ENCODE data around the gene APBA2. TPM values are rescaled to one million over a fixed set of nuclear protein-coding genes. Genes with fewer than 3 reads are reported as not detected.

Gene APBA2
- total RNA-seq, 2 donors from 2014 or later, result 9.1 to 9.8 TPM

DNA sequence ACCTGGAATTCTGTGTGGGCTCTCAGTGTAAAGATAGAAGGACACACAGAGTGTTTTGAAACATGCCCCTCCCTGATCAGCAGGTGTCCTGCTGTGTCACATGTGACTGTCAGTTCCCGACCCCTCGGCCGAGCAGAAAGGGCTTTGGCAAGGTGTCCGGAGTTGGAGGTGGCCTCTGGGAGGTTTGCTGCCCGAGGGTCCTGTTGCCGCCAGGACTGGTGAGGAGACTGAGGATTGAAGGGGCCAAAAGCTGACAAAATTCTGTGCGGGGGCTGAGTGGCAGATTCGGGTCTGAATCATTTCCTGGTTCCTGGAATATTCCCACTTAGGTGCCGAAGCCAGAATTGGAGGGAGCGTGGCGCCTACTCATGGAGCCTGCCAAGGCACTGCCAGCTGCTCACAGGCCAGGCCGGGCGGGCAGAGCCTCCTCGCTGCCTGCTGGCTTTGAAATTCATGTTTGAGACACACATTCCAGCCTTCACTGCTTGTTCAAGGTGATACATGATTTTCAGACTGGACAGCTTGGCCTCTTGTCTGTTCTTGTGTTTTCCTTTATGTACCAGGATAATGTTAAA is 83.8 kb downstream of the APBA2 start:
- Mint-ChIP-seq H3K9me3 (no peaks in the 10 kb centered on the region), H3K27ac (no peak overlapping the region), H3K4me3 (no peak overlapping the region), H3K4me1 (ENCODE audit: low read depth) (peaks cover 20% of the 10 kb centered on the region), H3K27me3 (ENCODE audit: low read depth) (no peaks in the 10 kb centered on the region), H3K36me3 (ENCODE audit: insufficient read depth in 2 of 2) (no peaks in the 10 kb centered on the region)
- DNase-seq (no peak), ATAC-seq (replicated peaks in 1 of 2) (no peak)

DNA sequence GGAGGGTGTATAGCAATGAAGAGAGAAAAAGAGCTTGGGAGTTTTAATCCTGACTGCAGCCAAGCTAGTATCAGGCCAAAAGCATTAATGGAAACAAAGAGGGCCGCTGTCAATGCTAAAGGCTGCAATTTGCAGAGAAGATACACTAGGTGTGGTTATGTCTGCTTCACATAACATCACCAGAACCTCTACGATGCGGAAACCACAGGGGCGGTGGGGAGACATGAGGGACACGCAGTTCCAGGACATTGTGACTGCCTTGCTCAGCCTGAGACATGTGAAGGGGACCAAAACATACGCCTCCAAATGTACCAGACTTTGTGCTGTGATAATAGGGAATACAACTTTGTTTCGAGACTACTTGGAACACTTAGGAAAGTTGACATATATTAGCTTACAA is 88.4 kb downstream of the APBA2 start:
- Mint-ChIP-seq H3K36me3 (ENCODE audit: insufficient read depth in 2 of 2) (no peaks in the 10 kb centered on the region), H3K4me1 (ENCODE audit: low read depth) (peaks cover 10% of the 10 kb centered on the region), H3K4me3 (peak overlapping the region; percentile 3 to 42), H3K27ac (no peak overlapping the region), H3K27me3 (ENCODE audit: low read depth) (no peaks in the 10 kb centered on the region), H3K9me3 (no peaks in the 10 kb centered on the region)
- DNase-seq (peak; percentile 40 to 43), ATAC-seq (replicated peaks in 1 of 2) (peak; percentile 73 to 75)

GRCh38 chr15:28975766-28976179 is 90.0 kb downstream of the APBA2 start:
- H3K36me3 Mint-ChIP-seq (ENCODE audit: insufficient read depth in 2 of 2), result no peaks in the 10 kb centered on the region
- H3K9me3 Mint-ChIP-seq, result no peaks in the 10 kb centered on the region
- H3K27ac Mint-ChIP-seq, result no peak overlapping the region
- H3K27me3 Mint-ChIP-seq (ENCODE audit: low read depth), result no peaks in the 10 kb centered on the region
- no peak overlapping the region for H3K4me3 Mint-ChIP-seq
- ATAC-seq (replicated peaks in 1 of 2), result peak; percentile 61 to 70
- peak; percentile 68 to 77 for DNase-seq
- H3K4me1 Mint-ChIP-seq (ENCODE audit: low read depth), result peaks cover 10% of the 10 kb centered on the region

DNA sequence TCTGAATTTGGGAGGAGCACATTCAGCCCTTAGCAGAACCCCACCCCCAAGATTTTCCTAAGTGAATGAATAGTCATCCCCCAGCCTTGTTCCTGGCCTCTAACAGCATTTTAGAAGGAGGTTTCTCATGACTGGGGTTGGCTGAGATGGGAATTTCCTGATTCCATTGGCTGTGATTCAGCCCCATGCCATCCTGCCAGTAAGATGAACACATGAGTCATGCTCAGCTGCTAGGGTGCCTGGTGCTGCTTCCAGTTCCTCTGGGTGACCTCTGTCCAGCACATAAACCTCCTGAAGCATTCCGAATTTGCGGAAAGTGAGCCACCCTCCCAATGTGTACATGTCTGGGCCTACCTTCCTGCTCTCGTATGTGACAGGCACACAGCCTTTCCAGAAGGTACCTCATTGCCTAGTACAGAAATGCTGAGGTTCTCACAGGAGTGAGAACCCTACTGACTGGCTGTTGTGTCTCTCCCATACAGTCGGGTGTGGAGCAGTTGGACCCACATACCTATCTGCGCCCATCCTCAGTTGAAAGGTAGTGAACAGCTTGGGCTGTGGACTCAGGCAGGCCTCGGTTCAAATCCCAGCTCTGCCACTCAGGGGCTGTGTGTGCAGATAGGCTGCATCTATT is 91.7 kb downstream of the APBA2 start:
- no peak overlapping the region for H3K4me3 Mint-ChIP-seq
- H3K36me3 Mint-ChIP-seq (ENCODE audit: insufficient read depth in 2 of 2), result no peaks in the 10 kb centered on the region
- DNase-seq, result no peak
- no peak for ATAC-seq (replicated peaks in 1 of 2)
- no peak overlapping the region for H3K27ac Mint-ChIP-seq
- H3K4me1 Mint-ChIP-seq (ENCODE audit: low read depth), result peaks cover 10% of the 10 kb centered on the region
- H3K9me3 Mint-ChIP-seq, result no peaks in the 10 kb centered on the region
- H3K27me3 Mint-ChIP-seq (ENCODE audit: low read depth), result no peaks in the 10 kb centered on the region

GRCh38 chr15:28978011-28978378 is 92.2 kb downstream of the APBA2 start:
- no peaks in the 10 kb centered on the region for H3K27me3 Mint-ChIP-seq (ENCODE audit: low read depth)
- H3K27ac Mint-ChIP-seq, result no peak overlapping the region
- no peak for DNase-seq
- peaks cover 10% of the 10 kb centered on the region for H3K4me1 Mint-ChIP-seq (ENCODE audit: low read depth)
- no peak for ATAC-seq (replicated peaks in 1 of 2)
- no peak overlapping the region for H3K4me3 Mint-ChIP-seq
- no peaks in the 10 kb centered on the region for H3K9me3 Mint-ChIP-seq
- H3K36me3 Mint-ChIP-seq (ENCODE audit: insufficient read depth in 2 of 2), result no peaks in the 10 kb centered on the region

GRCh38 chr15:28978661-28979060 is 92.9 kb downstream of the APBA2 start:
- Mint-ChIP-seq H3K27ac (no peak overlapping the region), H3K36me3 (ENCODE audit: insufficient read depth in 2 of 2) (no peaks in the 10 kb centered on the region), H3K27me3 (ENCODE audit: low read depth) (no peaks in the 10 kb centered on the region), H3K4me1 (ENCODE audit: low read depth) (peaks cover 10% of the 10 kb centered on the region), H3K4me3 (no peak overlapping the region), H3K9me3 (no peaks in the 10 kb centered on the region)
- no peak for DNase-seq
- no peak for ATAC-seq (replicated peaks in 1 of 2)

- no peak for ATAC-seq (replicated peaks in 1 of 2)
- Mint-ChIP-seq H3K27ac (peak overlapping the region; percentile 28), H3K4me1 (ENCODE audit: low read depth) (peaks cover 4% of the 10 kb centered on the region), H3K4me3 (no peak overlapping the region), H3K36me3 (ENCODE audit: insufficient read depth in 2 of 2) (no peaks in the 10 kb centered on the region), H3K27me3 (ENCODE audit: low read depth) (no peaks in the 10 kb centered on the region), H3K9me3 (no peaks in the 10 kb centered on the region)
- no peak for DNase-seq
Measured at GRCh38 chr15:28979208-28979841, 93.6 kb downstream of the APBA2 start.

DNA sequence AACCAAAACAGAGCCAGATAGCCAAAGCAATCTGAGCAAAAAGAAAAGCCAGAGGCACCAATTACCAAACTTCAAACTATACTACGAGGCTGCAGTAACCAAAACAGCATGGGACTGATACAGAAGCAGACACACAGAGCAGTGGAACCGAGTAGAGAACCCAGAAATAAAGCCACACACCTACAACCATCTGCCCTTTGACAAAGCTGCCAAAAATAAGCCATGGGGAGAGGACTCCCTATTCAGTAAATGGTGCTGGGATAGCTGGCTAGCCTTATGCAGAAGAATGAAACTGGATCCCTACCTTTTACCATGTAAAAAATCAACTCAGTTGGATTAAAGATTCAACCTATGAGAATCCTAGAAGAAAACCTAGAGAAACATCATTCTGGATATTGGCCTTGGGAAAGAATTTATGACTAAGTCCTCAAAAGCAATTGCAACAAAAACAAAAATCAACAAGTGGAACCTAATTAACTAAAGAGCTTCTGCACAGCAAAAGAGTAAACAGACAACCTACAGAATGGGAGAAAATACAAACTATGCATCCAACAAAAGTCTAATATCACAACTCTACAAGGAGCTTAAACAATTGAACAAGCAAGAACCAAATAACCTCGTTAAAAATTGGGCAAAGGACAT is 95.1 kb downstream of the APBA2 start:
- Mint-ChIP-seq H3K4me1 (ENCODE audit: low read depth) (peaks cover 13% of the 10 kb centered on the region), H3K4me3 (no peak overlapping the region), H3K27me3 (ENCODE audit: low read depth) (no peaks in the 10 kb centered on the region), H3K9me3 (no peaks in the 10 kb centered on the region), H3K27ac (no peak overlapping the region), H3K36me3 (ENCODE audit: insufficient read depth in 2 of 2) (no peaks in the 10 kb centered on the region)
- ATAC-seq (replicated peaks in 1 of 2) (no peak), DNase-seq (no peak)

GRCh38 chr15:28981351-28981720 is 95.6 kb downstream of the APBA2 start:
- Mint-ChIP-seq H3K9me3 (no peaks in the 10 kb centered on the region), H3K27me3 (ENCODE audit: low read depth) (no peaks in the 10 kb centered on the region), H3K36me3 (ENCODE audit: insufficient read depth in 2 of 2) (no peaks in the 10 kb centered on the region), H3K4me1 (ENCODE audit: low read depth) (peaks cover 17% of the 10 kb centered on the region), H3K27ac (no peak overlapping the region), H3K4me3 (no peak overlapping the region)
- DNase-seq (no peak), ATAC-seq (replicated peaks in 1 of 2) (no peak)

DNA sequence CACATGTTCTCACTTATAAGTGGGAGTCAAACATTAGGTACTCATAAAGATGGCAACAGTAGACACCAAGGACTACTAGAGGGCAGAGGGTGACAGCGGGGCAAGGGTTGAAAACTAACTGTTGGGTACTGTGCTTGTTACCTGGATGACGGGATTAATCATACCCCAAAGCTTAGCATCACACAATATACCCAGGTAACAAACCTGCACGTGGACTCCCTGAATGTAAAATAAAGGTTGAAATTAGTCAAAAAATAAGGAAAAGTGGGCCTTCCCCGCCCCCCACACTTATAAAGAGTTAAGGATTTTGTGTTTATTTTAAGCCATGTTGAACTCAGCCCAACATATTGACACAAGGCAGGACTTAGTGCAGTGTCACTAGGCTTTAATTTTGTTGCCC is 96.1 kb downstream of the APBA2 start:
- Mint-ChIP-seq H3K9me3 (no peaks in the 10 kb centered on the region), H3K4me3 (no peak overlapping the region), H3K4me1 (ENCODE audit: low read depth) (peaks cover 17% of the 10 kb centered on the region), H3K27me3 (ENCODE audit: low read depth) (no peaks in the 10 kb centered on the region), H3K27ac (no peak overlapping the region), H3K36me3 (ENCODE audit: insufficient read depth in 2 of 2) (no peaks in the 10 kb centered on the region)
- DNase-seq, result no peak
- ATAC-seq (replicated peaks in 1 of 2), result no peak

DNA sequence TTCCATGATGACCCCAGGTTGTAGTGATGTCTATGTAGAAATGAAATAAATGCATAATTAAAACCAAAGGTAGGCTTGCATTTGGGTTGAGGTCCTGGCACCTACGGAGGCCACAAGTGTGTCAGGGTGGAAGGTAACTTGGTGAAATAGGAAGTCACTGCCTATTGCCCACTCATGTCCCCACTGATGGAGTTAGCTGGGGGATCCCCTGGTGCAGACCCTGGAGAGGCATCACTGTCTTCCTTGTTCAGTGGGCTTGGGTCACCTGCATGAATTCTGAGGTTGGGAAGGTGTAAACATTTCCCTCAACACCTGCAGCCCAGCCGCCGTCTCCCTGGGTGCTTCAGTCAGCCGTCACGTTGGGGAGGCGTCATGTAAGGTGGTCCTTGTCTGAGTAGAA is 97.1 kb downstream of the APBA2 start:
- H3K4me1 Mint-ChIP-seq (ENCODE audit: low read depth), result peaks cover 17% of the 10 kb centered on the region
- no peak for ATAC-seq (replicated peaks in 1 of 2)
- H3K27ac Mint-ChIP-seq, result no peak overlapping the region
- peaks cover 3 to 4% of the 10 kb centered on the region in 2 donors for H3K36me3 Mint-ChIP-seq (ENCODE audit: insufficient read depth in 2 of 2)
- H3K4me3 Mint-ChIP-seq, result no peak overlapping the region
- no peak for DNase-seq
- H3K27me3 Mint-ChIP-seq (ENCODE audit: low read depth), result no peaks in the 10 kb centered on the region
- H3K9me3 Mint-ChIP-seq, result peaks cover 4% of the 10 kb centered on the region in 2 donors

DNA sequence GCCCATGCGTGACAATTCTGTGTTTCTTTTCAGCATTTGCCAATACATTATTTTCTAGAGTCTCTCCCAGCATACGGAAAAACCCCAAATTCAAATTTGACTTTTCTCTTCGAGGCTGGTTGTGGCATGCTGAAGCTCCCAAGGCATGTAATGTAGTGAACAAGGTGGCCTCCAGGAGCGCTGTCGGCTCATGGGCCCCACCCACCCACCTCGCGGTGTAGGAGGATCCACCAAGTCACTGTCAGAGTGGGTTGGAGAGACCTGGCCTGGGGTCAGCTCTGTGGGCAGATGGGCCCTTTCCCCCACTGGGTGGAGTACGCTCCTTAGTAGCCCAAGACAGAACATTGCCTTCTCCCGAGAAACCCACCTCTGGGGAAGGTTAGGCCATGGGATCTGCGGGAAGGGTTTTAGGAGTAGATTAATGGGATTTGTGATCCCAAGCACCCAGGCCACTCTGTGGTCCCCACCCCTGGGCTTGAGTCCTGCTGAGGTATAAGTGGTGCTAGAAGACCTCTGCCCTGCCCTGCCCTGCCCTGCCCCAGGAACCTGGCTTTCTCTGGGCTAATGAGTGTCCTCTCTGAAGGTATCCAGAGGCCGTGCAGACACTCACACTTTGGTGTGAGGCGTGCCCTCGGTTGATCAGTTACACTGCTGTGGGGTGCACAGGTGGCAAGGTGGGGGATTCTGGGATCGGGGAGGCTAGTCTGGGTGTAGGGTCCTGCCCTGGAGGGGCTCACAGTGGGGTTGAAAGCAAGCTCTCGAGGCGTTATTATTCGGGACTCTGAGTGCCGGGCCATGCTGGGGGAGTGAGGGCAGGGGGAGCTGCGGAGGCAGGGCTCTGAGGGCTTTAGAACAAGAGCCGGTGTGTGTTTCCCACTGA is 97.9 kb downstream of the APBA2 start:
- Mint-ChIP-seq H3K4me1 (ENCODE audit: low read depth) (peaks cover 17% of the 10 kb centered on the region), H3K27ac (no peak overlapping the region), H3K9me3 (peaks cover 4% of the 10 kb centered on the region in 2 donors), H3K27me3 (ENCODE audit: low read depth) (no peaks in the 10 kb centered on the region), H3K36me3 (ENCODE audit: insufficient read depth in 2 of 2) (peaks cover 3 to 4% of the 10 kb centered on the region in 2 donors), H3K4me3 (no peak overlapping the region)
- DNase-seq, result no peak
- ATAC-seq (replicated peaks in 1 of 2), result no peak
